GM23338 (cell line): ENCODE measurements around the gene APBA2. TPM values are rescaled to one million over a fixed set of nuclear protein-coding genes. Genes with fewer than 3 reads are reported as not detected.

Source experiments
- ATAC-seq: fragments of 200-7000 bp; cut with Tn5 transposase; 3 replicates; pipeline ENCODE4 v1.9.1; 2020
- DNase-seq: peaks from one replicate; pipeline ENCODE4 v3.0.0-alpha.2; 2015; ENCODE audit warnings: low spot score
- H2AFZ ChIP-seq: fragments of 200-600 bp; sonication (generic); 2 replicates; pipeline ENCODE4 v1.8.0; 2016; ENCODE audit warnings: antibody characterized with exemption, mild to moderate bottlenecking, moderate library complexity
- H3F3A ChIP-seq: fragments of 200-600 bp; sonication (generic); replicated peaks from 2 replicates; pipeline ENCODE4 v1.8.0; 2017; ENCODE audit warnings: antibody characterized with exemption, mixed run types, low read depth
- H3K27ac ChIP-seq: fragments of 200-600 bp; sonication (generic); 2 replicates; pipeline ENCODE4 v1.6.1; 2016; ENCODE audit warnings: low read depth
- H3K27me3 ChIP-seq: fragments of 200-600 bp; sonication (generic); 2 replicates; pipeline ENCODE4 v1.8.0; 2016; ENCODE audit warnings: mild to moderate bottlenecking, mixed run types, moderate library complexity; ENCODE audit not compliant: insufficient read depth
- H3K36me3 ChIP-seq: fragments of 200-600 bp; sonication (generic); 2 replicates; pipeline ENCODE4 v1.8.0; 2016; ENCODE audit warnings: mild to moderate bottlenecking; ENCODE audit not compliant: insufficient read depth
- H3K4me1 ChIP-seq: fragments of 200-600 bp; sonication (generic); 2 replicates; pipeline ENCODE4 v1.8.0; 2016; ENCODE audit warnings: mild to moderate bottlenecking, moderate library complexity; ENCODE audit not compliant: insufficient read depth
- H3K4me2 ChIP-seq: fragments of 200-600 bp; sonication (generic); 2 replicates; pipeline ENCODE4 v1.7.1; 2017; ENCODE audit warnings: mixed run types
- H3K4me3 ChIP-seq: fragments of 200-600 bp; sonication (generic); 2 replicates; pipeline ENCODE4 v1.6.1; 2016; ENCODE audit warnings: mixed run types
- H3K79me2 ChIP-seq: fragments of 200-600 bp; sonication (generic); replicated peaks from 2 replicates; pipeline ENCODE4 v1.8.0; 2017; ENCODE audit warnings: mild to moderate bottlenecking; ENCODE audit not compliant: insufficient read depth
- H3K9me2 ChIP-seq: fragments of 200-600 bp; sonication (generic); 2 replicates; pipeline ENCODE4 v1.8.0; 2017; ENCODE audit not compliant: insufficient read depth
- H4K20me1 ChIP-seq: fragments of 200-600 bp; sonication (generic); replicated peaks from 2 replicates; pipeline ENCODE4 v1.8.0; 2017; ENCODE audit warnings: mild to moderate bottlenecking; ENCODE audit not compliant: insufficient read depth
- H3K27ac Mint-ChIP-seq: 2 replicates; pipeline ENCODE4 v1.8.0; 2020; ENCODE audit warnings: inconsistent platforms, mild to moderate bottlenecking, moderate library complexity, mixed read lengths
- H3K27me3 Mint-ChIP-seq: 3 replicates; pipeline ENCODE4 v1.8.0; 2022; ENCODE audit warnings: low read depth, mild to moderate bottlenecking, moderate library complexity, mixed read lengths, inconsistent platforms; ENCODE audit not compliant: insufficient read depth, poor library complexity
- H3K36me3 Mint-ChIP-seq: 3 replicates; pipeline ENCODE4 v1.8.0; 2021; ENCODE audit warnings: low read depth, mild to moderate bottlenecking, inconsistent platforms, moderate library complexity, mixed read lengths
- H3K4me1 Mint-ChIP-seq: 3 replicates; pipeline ENCODE4 v1.8.0; 2020; ENCODE audit warnings: mild to moderate bottlenecking, inconsistent platforms, mixed read lengths
- H3K4me3 Mint-ChIP-seq: 3 replicates; pipeline ENCODE4 v1.8.0; 2021; ENCODE audit warnings: moderate library complexity, mild to moderate bottlenecking, inconsistent platforms, mixed read lengths
- H3K9me3 Mint-ChIP-seq: 3 replicates; pipeline ENCODE4 v1.8.0; 2020; ENCODE audit warnings: moderate library complexity, mild to moderate bottlenecking, inconsistent platforms, mixed read lengths
- CREB1 ChIP-seq: fragments of 250-450 bp; sonication (Bioruptor Pico); IDR thresholded peaks from 2 replicates; pipeline ENCODE4 v1.5.0; 2020; ENCODE audit warnings: low read depth, mild to moderate bottlenecking, moderate library complexity
- ETS1 ChIP-seq: IDR thresholded peaks from 2 replicates; pipeline ENCODE4 v1.6.1; 2016; ENCODE audit warnings: antibody characterized with exemption
- EZH2 ChIP-seq: fragments of 200-600 bp; sonication (generic); IDR thresholded peaks from one replicate; pipeline ENCODE4 v1.8.0; 2017; ENCODE audit warnings: antibody characterized with exemption, mild to moderate bottlenecking, low read depth; ENCODE audit not compliant: unreplicated experiment
- EZH2phosphoT487 ChIP-seq: fragments of 200-600 bp; sonication (generic); IDR thresholded peaks from one replicate; pipeline ENCODE4 v1.8.1; 2018; ENCODE audit warnings: antibody characterized with exemption; ENCODE audit not compliant: unreplicated experiment
- JUNB ChIP-seq: IDR thresholded peaks from one replicate; pipeline ENCODE4 v1.6.1; 2016; ENCODE audit warnings: antibody characterized with exemption; ENCODE audit not compliant: unreplicated experiment
- NANOG ChIP-seq: IDR thresholded peaks from 2 replicates; pipeline ENCODE4 v1.6.1; 2016; ENCODE audit warnings: antibody characterized with exemption, borderline replicate concordance
- POLR2AphosphoS5 ChIP-seq: IDR thresholded peaks from 2 replicates; pipeline ENCODE4 v1.6.1; 2016; ENCODE audit warnings: antibody characterized with exemption, low read depth
- STAT1 ChIP-seq: IDR thresholded peaks from one replicate; pipeline ENCODE4 v1.6.1; 2016; ENCODE audit warnings: antibody characterized with exemption; ENCODE audit not compliant: unreplicated experiment
- ZNF114 ChIP-seq: fragments of 250-450 bp; sonication (Bioruptor Pico); IDR thresholded peaks from 2 replicates; pipeline ENCODE4 v1.5.0; 2020; ENCODE audit warnings: mild to moderate bottlenecking, moderate library complexity
- ZNF331 ChIP-seq: fragments of 250-450 bp; sonication (Bioruptor Pico); IDR thresholded peaks from 2 replicates; pipeline ENCODE4 v1.5.0; 2020; ENCODE audit warnings: low read depth, mild to moderate bottlenecking, moderate library complexity
- polyA plus RNA-seq: library from polyadenylated mRNA; unstranded; fragments of >200 nt; fragmentation: Nextera tagmentation; extraction: Ambion mirVana; gene quantifications from 2 replicates; pipeline ENCODE4 v1.2.1, GENCODE V29; 2016
- total RNA-seq: library from RNA; depleted of rRNA; stranded (reverse); fragments of >200 nt; shearing (Covaris generic); gene quantifications from 2 replicates; pipeline ENCODE4 v1.2.3, GENCODE V29; 2014
- TF ChIP-seq, protein P1 (sequence below): fragments of 250-450 bp; sonication (Bioruptor Pico); IDR thresholded peaks from 2 replicates; pipeline ENCODE4 v1.5.0; 2020; ENCODE audit warnings: mild to moderate bottlenecking, moderate library complexity
- TF ChIP-seq, protein P2 (sequence below): IDR thresholded peaks from one replicate; pipeline ENCODE4 v1.6.1; 2018; ENCODE audit warnings: antibody characterized with exemption; ENCODE audit not compliant: unreplicated experiment

APBA2 gene
- total and polyA plus RNA-seq, 2 experiments from 2014 or later, result 5.9 to 24.7 TPM

- TF ChIP-seq ETS1, result no peak
- TF ChIP-seq ZNF114, result no peak
- no peak for TF ChIP-seq ZNF331 (CRISPR knock-in tag)
- no peak for TF ChIP-seq POLR2AphosphoS5
These were observed 180.5 kb downstream of the APBA2 start (continued) for GRCh38 chr15:29066310-29066709.

DNA sequence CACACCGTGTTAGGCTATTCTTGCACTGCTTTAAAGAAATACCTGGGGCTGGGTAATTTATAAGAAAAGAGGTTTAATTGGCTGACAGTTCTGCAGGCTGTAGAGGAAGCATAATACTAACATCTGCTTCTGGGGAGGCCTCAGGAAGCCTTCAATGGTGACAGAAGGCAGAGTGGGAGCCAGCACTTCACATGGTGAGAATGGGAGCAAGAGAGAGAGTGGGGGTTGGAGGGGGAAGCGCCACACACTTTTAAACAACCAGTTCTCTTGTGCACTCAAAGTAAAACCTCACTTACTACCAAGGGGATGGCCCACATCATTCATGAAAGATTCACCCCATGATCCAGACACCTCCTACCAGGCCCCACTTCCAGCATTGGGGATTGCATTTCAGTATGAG lies 181.1 kb downstream of the APBA2 start:
- no peaks in the 10 kb centered on the region for H3F3A ChIP-seq
- no peak overlapping the region for H3K4me3 ChIP-seq
- Mint-ChIP-seq H3K36me3 (peaks cover 4% of the 10 kb centered on the region; the same call in 2 of the 3 replicates), H3K9me3 (peaks cover 11% of the 10 kb centered on the region), H3K4me1 (peaks cover 13% of the 10 kb centered on the region), H3K27ac (no peak overlapping the region), H3K4me3 (no peak overlapping the region), H3K27me3 (peaks cover 11% of the 10 kb centered on the region)
- H4K20me1 ChIP-seq, result no peaks in the 10 kb centered on the region
- no peaks in the 10 kb centered on the region for H3K36me3 ChIP-seq
- H3K4me1 ChIP-seq, result no peaks in the 10 kb centered on the region; the same call in 1 of the 2 replicates
- ATAC-seq (no peak), DNase-seq (no peak)
- H3K27ac ChIP-seq, result no peak overlapping the region
- no peaks in the 10 kb centered on the region for H3K79me2 ChIP-seq
- no peak overlapping the region for H2AFZ ChIP-seq
- H3K27me3 ChIP-seq, result no peaks in the 10 kb centered on the region
- no peaks in the 10 kb centered on the region; the same call in 1 of the 2 replicates for H3K9me2 ChIP-seq
- H3K4me2 ChIP-seq, result no peak overlapping the region
- TF ChIP-seq POLR2AphosphoS5 (no peak), ZNF331 (CRISPR knock-in tag) (no peak), JUNB (no peak), NANOG (no peak), ETS1 (no peak), CREB1 (CRISPR knock-in tag) (no peak), EZH2phosphoT487 (no peak), ZNF114 (no peak), EZH2 (no peak), STAT1 (no peak)
- TF ChIP-seq, protein P1, sequence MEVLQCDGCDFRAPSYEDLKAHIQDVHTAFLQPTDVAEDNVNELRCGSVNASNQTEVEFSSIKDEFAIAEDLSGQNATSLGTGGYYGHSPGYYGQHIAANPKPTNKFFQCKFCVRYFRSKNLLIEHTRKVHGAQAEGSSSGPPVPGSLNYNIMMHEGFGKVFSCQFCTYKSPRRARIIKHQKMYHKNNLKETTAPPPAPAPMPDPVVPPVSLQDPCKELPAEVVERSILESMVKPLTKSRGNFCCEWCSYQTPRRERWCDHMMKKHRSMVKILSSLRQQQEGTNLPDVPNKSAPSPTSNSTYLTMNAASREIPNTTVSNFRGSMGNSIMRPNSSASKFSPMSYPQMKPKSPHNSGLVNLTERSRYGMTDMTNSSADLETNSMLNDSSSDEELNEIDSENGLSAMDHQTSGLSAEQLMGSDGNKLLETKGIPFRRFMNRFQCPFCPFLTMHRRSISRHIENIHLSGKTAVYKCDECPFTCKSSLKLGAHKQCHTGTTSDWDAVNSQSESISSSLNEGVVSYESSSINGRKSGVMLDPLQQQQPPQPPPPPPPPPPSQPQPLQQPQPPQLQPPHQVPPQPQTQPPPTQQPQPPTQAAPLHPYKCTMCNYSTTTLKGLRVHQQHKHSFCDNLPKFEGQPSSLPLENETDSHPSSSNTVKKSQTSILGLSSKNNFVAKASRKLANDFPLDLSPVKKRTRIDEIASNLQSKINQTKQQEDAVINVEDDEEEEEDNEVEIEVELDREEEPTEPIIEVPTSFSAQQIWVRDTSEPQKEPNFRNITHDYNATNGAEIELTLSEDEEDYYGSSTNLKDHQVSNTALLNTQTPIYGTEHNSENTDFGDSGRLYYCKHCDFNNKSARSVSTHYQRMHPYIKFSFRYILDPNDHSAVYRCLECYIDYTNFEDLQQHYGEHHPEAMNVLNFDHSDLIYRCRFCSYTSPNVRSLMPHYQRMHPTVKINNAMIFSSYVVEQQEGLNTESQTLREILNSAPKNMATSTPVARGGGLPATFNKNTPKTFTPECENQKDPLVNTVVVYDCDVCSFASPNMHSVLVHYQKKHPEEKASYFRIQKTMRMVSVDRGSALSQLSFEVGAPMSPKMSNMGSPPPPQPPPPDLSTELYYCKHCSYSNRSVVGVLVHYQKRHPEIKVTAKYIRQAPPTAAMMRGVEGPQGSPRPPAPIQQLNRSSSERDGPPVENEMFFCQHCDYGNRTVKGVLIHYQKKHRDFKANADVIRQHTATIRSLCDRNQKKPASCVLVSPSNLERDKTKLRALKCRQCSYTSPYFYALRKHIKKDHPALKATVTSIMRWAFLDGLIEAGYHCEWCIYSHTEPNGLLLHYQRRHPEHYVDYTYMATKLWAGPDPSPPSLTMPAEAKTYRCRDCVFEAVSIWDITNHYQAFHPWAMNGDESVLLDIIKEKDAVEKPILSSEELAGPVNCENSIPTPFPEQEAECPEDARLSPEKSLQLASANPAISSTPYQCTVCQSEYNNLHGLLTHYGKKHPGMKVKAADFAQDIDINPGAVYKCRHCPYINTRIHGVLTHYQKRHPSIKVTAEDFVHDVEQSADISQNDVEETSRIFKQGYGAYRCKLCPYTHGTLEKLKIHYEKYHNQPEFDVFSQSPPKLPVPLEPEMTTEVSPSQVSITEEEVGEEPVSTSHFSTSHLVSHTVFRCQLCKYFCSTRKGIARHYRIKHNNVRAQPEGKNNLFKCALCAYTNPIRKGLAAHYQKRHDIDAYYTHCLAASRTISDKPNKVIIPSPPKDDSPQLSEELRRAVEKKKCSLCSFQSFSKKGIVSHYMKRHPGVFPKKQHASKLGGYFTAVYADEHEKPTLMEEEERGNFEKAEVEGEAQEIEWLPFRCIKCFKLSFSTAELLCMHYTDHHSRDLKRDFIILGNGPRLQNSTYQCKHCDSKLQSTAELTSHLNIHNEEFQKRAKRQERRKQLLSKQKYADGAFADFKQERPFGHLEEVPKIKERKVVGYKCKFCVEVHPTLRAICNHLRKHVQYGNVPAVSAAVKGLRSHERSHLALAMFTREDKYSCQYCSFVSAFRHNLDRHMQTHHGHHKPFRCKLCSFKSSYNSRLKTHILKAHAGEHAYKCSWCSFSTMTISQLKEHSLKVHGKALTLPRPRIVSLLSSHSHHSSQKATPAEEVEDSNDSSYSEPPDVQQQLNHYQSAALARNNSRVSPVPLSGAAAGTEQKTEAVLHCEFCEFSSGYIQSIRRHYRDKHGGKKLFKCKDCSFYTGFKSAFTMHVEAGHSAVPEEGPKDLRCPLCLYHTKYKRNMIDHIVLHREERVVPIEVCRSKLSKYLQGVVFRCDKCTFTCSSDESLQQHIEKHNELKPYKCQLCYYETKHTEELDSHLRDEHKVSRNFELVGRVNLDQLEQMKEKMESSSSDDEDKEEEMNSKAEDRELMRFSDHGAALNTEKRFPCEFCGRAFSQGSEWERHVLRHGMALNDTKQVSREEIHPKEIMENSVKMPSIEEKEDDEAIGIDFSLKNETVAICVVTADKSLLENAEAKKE (CRISPR knock-in tag), result no peak
- TF ChIP-seq, protein P2, sequence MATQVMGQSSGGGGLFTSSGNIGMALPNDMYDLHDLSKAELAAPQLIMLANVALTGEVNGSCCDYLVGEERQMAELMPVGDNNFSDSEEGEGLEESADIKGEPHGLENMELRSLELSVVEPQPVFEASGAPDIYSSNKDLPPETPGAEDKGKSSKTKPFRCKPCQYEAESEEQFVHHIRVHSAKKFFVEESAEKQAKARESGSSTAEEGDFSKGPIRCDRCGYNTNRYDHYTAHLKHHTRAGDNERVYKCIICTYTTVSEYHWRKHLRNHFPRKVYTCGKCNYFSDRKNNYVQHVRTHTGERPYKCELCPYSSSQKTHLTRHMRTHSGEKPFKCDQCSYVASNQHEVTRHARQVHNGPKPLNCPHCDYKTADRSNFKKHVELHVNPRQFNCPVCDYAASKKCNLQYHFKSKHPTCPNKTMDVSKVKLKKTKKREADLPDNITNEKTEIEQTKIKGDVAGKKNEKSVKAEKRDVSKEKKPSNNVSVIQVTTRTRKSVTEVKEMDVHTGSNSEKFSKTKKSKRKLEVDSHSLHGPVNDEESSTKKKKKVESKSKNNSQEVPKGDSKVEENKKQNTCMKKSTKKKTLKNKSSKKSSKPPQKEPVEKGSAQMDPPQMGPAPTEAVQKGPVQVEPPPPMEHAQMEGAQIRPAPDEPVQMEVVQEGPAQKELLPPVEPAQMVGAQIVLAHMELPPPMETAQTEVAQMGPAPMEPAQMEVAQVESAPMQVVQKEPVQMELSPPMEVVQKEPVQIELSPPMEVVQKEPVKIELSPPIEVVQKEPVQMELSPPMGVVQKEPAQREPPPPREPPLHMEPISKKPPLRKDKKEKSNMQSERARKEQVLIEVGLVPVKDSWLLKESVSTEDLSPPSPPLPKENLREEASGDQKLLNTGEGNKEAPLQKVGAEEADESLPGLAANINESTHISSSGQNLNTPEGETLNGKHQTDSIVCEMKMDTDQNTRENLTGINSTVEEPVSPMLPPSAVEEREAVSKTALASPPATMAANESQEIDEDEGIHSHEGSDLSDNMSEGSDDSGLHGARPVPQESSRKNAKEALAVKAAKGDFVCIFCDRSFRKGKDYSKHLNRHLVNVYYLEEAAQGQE, result no peak
